HCT116 (cell line): Measurements from ENCODE around the gene SPATA19. TPM values are rescaled to one million over a fixed set of nuclear protein-coding genes. Genes with fewer than 3 reads are reported as not detected.

Source experiments
- ATAC-seq: fragments of 200-7000 bp; cut with Tn5 transposase; 2 replicates; pipeline ENCODE4 v1.9.1; 2020; ENCODE audit warnings: mild to moderate bottlenecking, moderate library complexity
- BruUV-seq: library from RNA; stranded (reverse); fragments of 400-500 nt; replicated peaks from 2 replicates; lab custom pipeline; 2021; lab: Mats Ljungman, UMichigan
- CTCF ChIA-PET: fragments of 300-600 bp; sonication (Branson Sonifier 250); formaldehyde crosslinking; loops from one replicate; lab custom pipeline; 2021; ENCODE audit warnings: antibody characterized with exemption; lab: Charles Lee
- POLR2A ChIA-PET: fragments of 300-600, 350-600 bp; sonication (Branson Sonifier 250); formaldehyde crosslinking; loops from one replicate; lab custom pipeline; 2021; ENCODE audit warnings: antibody characterized with exemption; lab: Charles Lee
- RAD21 ChIA-PET, 2 experiments: fragments of 300-600 bp; sonication (Branson Sonifier 250); formaldehyde crosslinking; loops; one replicate each; lab custom pipeline; 2023; ENCODE audit warnings: low total read pairs in 2 of 2; ENCODE audit not compliant: uncharacterized antibody in 2 of 2, unreplicated experiment in 2 of 2, low non-redundant PET in 1 of 2; lab: Charles Lee
- DNase-seq: peaks from one replicate; pipeline ENCODE4 v3.0.0-alpha.2; 2010; ENCODE audit warnings: low read depth, low spot score
- H2AFZ ChIP-seq: fragments of 200-600 bp; shearing (Covaris generic), sonication (generic); 2 replicates; pipeline ENCODE4 v1.6.1; 2017; ENCODE audit warnings: low read depth, mixed run types, mixed read lengths, antibody characterized with exemption, low read length; ENCODE audit not compliant: poor library complexity, severe bottlenecking
- H3K27ac ChIP-seq: 2 replicates; pipeline ENCODE4 v1.5.1; 2012; ENCODE audit warnings: low read depth, low read length
- H3K27me3 ChIP-seq: fragments of 200-600 bp; sonication (generic); 2 replicates; pipeline ENCODE4 v1.6.1; 2016; ENCODE audit warnings: mixed run types, low read length, mixed read lengths; ENCODE audit not compliant: insufficient read depth
- H3K36me3 ChIP-seq, 2 experiments: fragments of 200-500 bp in 1 of 2; fragments of 200-600 bp in 1 of 2; sonication (Bioruptor generic) in 1 of 2; sonication (generic) in 1 of 2; 2 replicates each; pipeline versions ENCODE4 v1.5.1 to v1.6.1; 2014 to 2016; ENCODE audit warnings: low read length in 2 of 2, inconsistent platforms in 1 of 2, mixed read lengths in 1 of 2, mixed run types in 1 of 2; ENCODE audit not compliant: insufficient read depth in 2 of 2, control insufficient read depth in 1 of 2
- H3K4me1 ChIP-seq, 2 experiments: fragments of 200-600 bp in 1 of 2; sonication (generic) in 1 of 2; 2 replicates each; pipeline versions ENCODE4 v1.5.1 to v1.6.1; 2012 to 2017; ENCODE audit warnings: low read length in 2 of 2, inconsistent platforms in 1 of 2, mild to moderate bottlenecking in 1 of 2, mixed read lengths in 1 of 2, mixed run types in 1 of 2, moderate library complexity in 1 of 2; ENCODE audit not compliant: insufficient read depth in 2 of 2, control insufficient read depth in 1 of 2
- H3K4me2 ChIP-seq: fragments of 200-600 bp; sonication (generic); 2 replicates; pipeline ENCODE4 v1.6.1; 2017; ENCODE audit warnings: mixed run types, low read length, mixed read lengths
- H3K4me3 ChIP-seq, 2 experiments: fragments of 200-600 bp in 1 of 2; sonication (generic) in 1 of 2; replicated peaks in 1 of 2; 2 replicates each; pipeline ENCODE4 v1.5.1; 2011 to 2016; ENCODE audit warnings: low read length in 2 of 2, control low read depth in 1 of 2, low read depth in 1 of 2, mild to moderate bottlenecking in 1 of 2, mixed read lengths in 1 of 2, mixed run types in 1 of 2
- H3K79me2 ChIP-seq: fragments of 200-600 bp; sonication (generic); 2 replicates; pipeline ENCODE4 v1.6.1; 2017; ENCODE audit warnings: mild to moderate bottlenecking, mixed run types, low read length, moderate library complexity, mixed read lengths; ENCODE audit not compliant: insufficient read depth
- H3K9ac ChIP-seq: fragments of 200-600 bp; sonication (generic); 2 replicates; pipeline ENCODE4 v1.6.1; 2016; ENCODE audit warnings: low read length, mixed read lengths
- H3K9me2 ChIP-seq: fragments of 200-600 bp; sonication (generic), shearing (Covaris generic); 2 replicates; pipeline ENCODE4 v1.6.1; 2017; ENCODE audit warnings: mixed run types, mild to moderate bottlenecking, moderate library complexity; ENCODE audit not compliant: insufficient read depth
- H3K9me3 ChIP-seq, 2 experiments: fragments of 200-500 bp in 1 of 2; fragments of 200-600 bp in 1 of 2; sonication (Bioruptor generic) in 1 of 2; sonication (generic) in 1 of 2; 2 replicates each; pipeline ENCODE4 v1.6.1; 2014 to 2017; ENCODE audit warnings: low read length in 2 of 2, mixed read lengths in 2 of 2, inconsistent platforms in 1 of 2, low read depth in 1 of 2, mild to moderate bottlenecking in 1 of 2, mixed run types in 1 of 2, moderate library complexity in 1 of 2; ENCODE audit not compliant: control insufficient read depth in 1 of 2, insufficient read depth in 1 of 2
- H4K20me1 ChIP-seq: fragments of 200-600 bp; sonication (generic), shearing (Covaris generic); 2 replicates; pipeline ENCODE4 v1.6.1; 2017; ENCODE audit warnings: mixed run types, mild to moderate bottlenecking, moderate library complexity; ENCODE audit not compliant: insufficient read depth
- ATF3 ChIP-seq: IDR thresholded peaks from 2 replicates; pipeline ENCODE4 v1.6.1; 2012
- CBX3 ChIP-seq: IDR thresholded peaks from 2 replicates; pipeline ENCODE4 v1.6.1; 2012; ENCODE audit warnings: low read depth
- CEBPB ChIP-seq: IDR thresholded peaks from 2 replicates; pipeline ENCODE4 v1.6.1; 2012; ENCODE audit warnings: low read depth
- EGR1 ChIP-seq: IDR thresholded peaks from 2 replicates; pipeline ENCODE4 v1.6.1; 2012; ENCODE audit warnings: low read depth
- EZH2 ChIP-seq: fragments of 200-600 bp; sonication (generic); IDR thresholded peaks from 2 replicates; pipeline ENCODE4 v1.6.1; 2017; ENCODE audit warnings: antibody characterized with exemption, mixed run types
- EZH2phosphoT487 ChIP-seq: fragments of 200-600 bp; IDR thresholded peaks from 2 replicates; pipeline ENCODE4 v1.6.1; 2018; ENCODE audit warnings: antibody characterized with exemption, borderline replicate concordance
- FOSL1 ChIP-seq: IDR thresholded peaks from 2 replicates; pipeline ENCODE4 v1.6.1; 2012; ENCODE audit warnings: low read depth
- JUND ChIP-seq: IDR thresholded peaks from 2 replicates; pipeline ENCODE4 v1.6.1; 2012
- MAX ChIP-seq: IDR thresholded peaks from 2 replicates; pipeline ENCODE4 v1.6.1; 2012
- POLR2AphosphoS5 ChIP-seq: IDR thresholded peaks from 2 replicates; pipeline ENCODE4 v1.6.1; 2011; ENCODE audit warnings: mild to moderate bottlenecking, low read depth, low read length, moderate library complexity
- RAD21 ChIP-seq: IDR thresholded peaks from 2 replicates; pipeline ENCODE4 v1.6.1; 2012; ENCODE audit warnings: low read depth, mild to moderate bottlenecking
- REST ChIP-seq: IDR thresholded peaks from 2 replicates; pipeline ENCODE4 v1.6.1; 2012; ENCODE audit warnings: low read depth
- SP1 ChIP-seq: IDR thresholded peaks from 2 replicates; pipeline ENCODE4 v1.6.1; 2012; ENCODE audit warnings: low read depth
- SRF ChIP-seq: IDR thresholded peaks from 2 replicates; pipeline ENCODE4 v1.6.1; 2012; ENCODE audit warnings: low read depth
- TCF7L2 ChIP-seq: IDR thresholded peaks from 2 replicates; pipeline ENCODE4 v1.7.0; 2011; ENCODE audit warnings: borderline replicate concordance, inconsistent platforms; ENCODE audit not compliant: insufficient read depth, insufficient read length; ENCODE audit errors: extremely low read depth
- ZBTB33 ChIP-seq: IDR thresholded peaks from 2 replicates; pipeline ENCODE4 v1.6.1; 2011; ENCODE audit warnings: mild to moderate bottlenecking, low read length, moderate library complexity; ENCODE audit not compliant: insufficient replicate concordance; ENCODE audit errors: extremely low read depth
- ZNF274 ChIP-seq: fragments of 200-500 bp; sonication (Bioruptor generic); IDR thresholded peaks from 2 replicates; pipeline ENCODE4 v1.6.1; 2014; ENCODE audit warnings: mild to moderate bottlenecking, low read depth, low read length, inconsistent platforms
- intact Hi-C: fragments of 100-400 bp; cut with micrococcal nuclease; formaldehyde crosslinking; loops from 2 replicates; pipeline ENCODE4 v1.10.0; 2022
- total RNA-seq: library from RNA; stranded (reverse); gene quantifications from one replicate; pipeline ENCODE4 v1.2.1, GENCODE V29; 2021; ENCODE audit not compliant: unreplicated experiment

Gene SPATA19
- total RNA-seq, 1 experiment from 2014 or later = not detected

DNA sequence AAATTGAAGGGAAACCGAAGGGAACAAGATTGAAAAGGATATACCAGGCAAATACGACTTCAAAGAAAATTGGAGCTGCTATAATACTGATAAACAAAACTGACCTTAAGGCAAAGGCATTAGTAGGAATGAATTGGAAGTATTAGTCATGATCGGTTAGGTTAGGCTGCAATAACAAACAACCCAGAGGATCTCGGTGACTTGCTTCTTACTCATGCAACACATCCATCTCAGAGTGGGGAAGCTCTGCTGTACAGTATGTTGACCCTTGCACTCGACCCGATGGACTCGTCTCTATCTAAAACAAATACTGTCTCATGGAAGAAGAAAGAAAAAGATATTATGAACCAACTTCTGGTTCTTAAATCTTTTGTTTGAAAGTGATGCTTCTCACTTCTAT lies 42.3 kb downstream of the SPATA19 start:
- H3K9me3 ChIP-seq = no peaks in the 10 kb centered on the region
- ChIA-PET RAD21 (no interaction called here), POLR2A (no interaction called here), CTCF (no interaction called here)
- no peak overlapping the region for H3K4me3 ChIP-seq
- no peak overlapping the region for H3K9ac ChIP-seq
- H3K79me2 ChIP-seq = no peaks in the 10 kb centered on the region
- no peak overlapping the region for H3K27ac ChIP-seq
- no peak overlapping the region for H2AFZ ChIP-seq
- no peaks in the 10 kb centered on the region for H4K20me1 ChIP-seq
- DNase-seq (no peak), ATAC-seq (no peak)
- H3K27me3 ChIP-seq = peaks cover 3% of the 10 kb centered on the region
- H3K9me2 ChIP-seq = no peaks in the 10 kb centered on the region
- no peaks in the 10 kb centered on the region for H3K36me3 ChIP-seq
- no peaks in the 10 kb centered on the region for H3K4me1 ChIP-seq
- BruUV-seq = no TSS peak
- no peak for TF ChIP-seq SP1
- no peak for TF ChIP-seq EZH2phosphoT487
- no peak for TF ChIP-seq REST
- no peak for TF ChIP-seq CEBPB
- TF ChIP-seq FOSL1 = no peak
- no peak for TF ChIP-seq TCF7L2
- TF ChIP-seq EGR1 = no peak
- TF ChIP-seq ZBTB33 = no peak
- no peak for TF ChIP-seq JUND
- TF ChIP-seq ATF3 = no peak
- no peak for TF ChIP-seq POLR2AphosphoS5
- TF ChIP-seq CBX3 = no peak
- TF ChIP-seq SRF = no peak
- no peak for TF ChIP-seq MAX
- no peak for TF ChIP-seq RAD21
- TF ChIP-seq EZH2 = no peak
- no peak for TF ChIP-seq ZNF274
- intact Hi-C loops = no loop called here
- H3K4me2 ChIP-seq = no peak overlapping the region
